K562 (cell line): Measurements from ENCODE around the gene CNKSR1. TPM values are rescaled to one million over a fixed set of nuclear protein-coding genes. Genes with fewer than 3 reads are reported as not detected.

Source experiments
- BMI1 ChIP-seq: fragments of 150-350 bp; IDR thresholded peaks from 2 replicates; pipeline ENCODE4 v1.6.1; 2014; ENCODE audit warnings: low read length
- CHD1 ChIP-seq: fragments of 200-600 bp; sonication (generic); IDR thresholded peaks from one replicate; pipeline ENCODE4 v1.6.1; 2012; ENCODE audit warnings: mild to moderate bottlenecking, moderate library complexity, low read length, inconsistent platforms
- CTBP1 ChIP-seq: fragments of 450-650 bp; IDR thresholded peaks from 2 replicates; pipeline ENCODE4 v1.6.1; 2016; ENCODE audit warnings: borderline replicate concordance
- DPF2 ChIP-seq: fragments of 450-650 bp; IDR thresholded peaks from 2 replicates; pipeline ENCODE4 v1.6.1; 2016
- GATAD2B ChIP-seq: fragments of 450-650 bp; IDR thresholded peaks from 2 replicates; pipeline ENCODE4 v1.6.1; 2017; ENCODE audit warnings: mild to moderate bottlenecking, borderline replicate concordance
- KDM5B ChIP-seq: fragments of 200-600 bp; sonication (generic); IDR thresholded peaks from 2 replicates; pipeline ENCODE4 v1.6.1; 2012; ENCODE audit warnings: low read depth, mild to moderate bottlenecking, moderate library complexity, low read length, control low read depth, inconsistent platforms; ENCODE audit not compliant: insufficient replicate concordance
- MCM3 ChIP-seq: fragments of 450-650 bp; IDR thresholded peaks from 2 replicates; pipeline ENCODE4 v1.6.1; 2016
- NFATC3 ChIP-seq: fragments of 450-650 bp; IDR thresholded peaks from 2 replicates; pipeline ENCODE4 v1.6.1; 2017; ENCODE audit warnings: mild to moderate bottlenecking
- PREB ChIP-seq: sonication (generic); formaldehyde crosslinking; IDR thresholded peaks from 2 replicates; pipeline ENCODE4 v1.8.1; 2023; ENCODE audit warnings: mild to moderate bottlenecking, missing genetic modification reagents
- PRMT5 ChIP-seq: sonication (generic); formaldehyde crosslinking; IDR thresholded peaks from 2 replicates; pipeline ENCODE4 v1.5.0; 2020; ENCODE audit warnings: missing genetic modification reagents
- RERE ChIP-seq: sonication (generic); formaldehyde crosslinking; IDR thresholded peaks from 2 replicates; pipeline ENCODE4 v1.8.0; 2023; ENCODE audit warnings: missing genetic modification reagents, mild to moderate bottlenecking, borderline replicate concordance
- SMC3 ChIP-seq: conservative IDR thresholded peaks from 2 replicates; pipeline ENCODE4 v1.6.1; 2011; ENCODE audit warnings: low read depth, low read length, improper control_type of control experiment; ENCODE audit not compliant: insufficient read depth
- STAT5A ChIP-seq: IDR thresholded peaks from 2 replicates; pipeline ENCODE4 v1.6.1; 2012; ENCODE audit warnings: low read length, inconsistent platforms, borderline replicate concordance
- TBP ChIP-seq: optimal IDR thresholded peaks from 2 replicates; pipeline ENCODE3; 2011; ENCODE audit warnings: low read depth, low read length, improper control_type of control experiment
- YY1 ChIP-seq, 3 experiments: IDR thresholded peaks; 2 replicates each; pipeline ENCODE4 v1.6.1; 2011; ENCODE audit warnings: low read length in 2 of 3, mild to moderate bottlenecking in 2 of 3, moderate library complexity in 2 of 3, borderline replicate concordance in 1 of 3, control low read depth in 1 of 3, low read depth in 1 of 3; ENCODE audit not compliant: insufficient read depth in 3 of 3, insufficient replicate concordance in 2 of 3, control insufficient read depth in 1 of 3, insufficient read length in 1 of 3; ENCODE audit errors: extremely low read depth in 1 of 3
- ZEB2 ChIP-seq: fragments of 450-650 bp; IDR thresholded peaks from 2 replicates; pipeline ENCODE4 v1.6.1; 2016
- ZNF175 ChIP-seq: fragments of 200-800 bp; sonication (Bioruptor generic); IDR thresholded peaks from 2 replicates; pipeline ENCODE4 v1.6.1; 2016; ENCODE audit warnings: low read depth, mild to moderate bottlenecking, missing genetic modification characterization, missing compliant biosample characterization
- ZNF766 ChIP-seq: fragments of 200-800 bp; sonication (Bioruptor generic); conservative IDR thresholded peaks from 2 replicates; pipeline ENCODE4 v1.6.1; 2016; ENCODE audit warnings: missing genetic modification characterization, missing compliant biosample characterization
- polyA plus RNA-seq, 8 experiments: library from polyadenylated mRNA; depleted of rRNA in 4 of 8; stranded (reverse) in 5 of 8; unstranded in 3 of 8; fragments of >200 nt; fragmentation: Nextera tagmentation in 2 of 8; fragmentation: Illumina TruSeq in 1 of 8; extraction: Ambion mirVana in 2 of 8; extraction: Trizol in 1 of 8; gene quantifications; 2 replicates each; pipeline versions ENCODE4 v1.2.1 to v1.2.3, GENCODE V29; 2011 to 2014; ENCODE audit warnings: inconsistent platforms in 1 of 8, missing spikeins in 1 of 8
- total RNA-seq, 7 experiments: library from RNA; depleted of rRNA in 6 of 7; stranded (reverse); fragments of >200 nt in 6 of 7; fragmentation: Illumina TruSeq in 2 of 7; extraction: Trizol in 2 of 7; gene quantifications; 2 replicates each; pipeline versions ENCODE4 v1.2.1 to v1.2.3, GENCODE V29; 2011 to 2021; ENCODE audit warnings: low replicate concordance in 1 of 7
- TF ChIP-seq, protein P1 (sequence below): IDR thresholded peaks from 2 replicates; pipeline ENCODE4 v1.6.1; 2011; ENCODE audit warnings: borderline replicate concordance, low read depth, mild to moderate bottlenecking, moderate library complexity, low read length; ENCODE audit not compliant: insufficient read depth, poor library complexity, severe bottlenecking

CNKSR1 gene
- total and polyA plus RNA-seq, 9 of the 15 experiments (the other 6 are each of a cell fraction or from before 2014, with no cell fraction given), result 0.03 to 2.8 (median 1.1) TPM

GRCh38 chr1:26164036-26164860 is 13.0 kb upstream of the CNKSR1 start (continued):
- TF ChIP-seq KDM5B (no peak), YY1 (IDR thresholded peaks at IDR 0.05; ENCODE audit: borderline replicate concordance in 1 of 3, control insufficient read depth in 1 of 3, extremely low read depth in 1 of 3, insufficient read depth in 3 of 3, insufficient read length in 1 of 3, insufficient replicate concordance in 2 of 3, low read depth in 1 of 3, low read length in 2 of 3) (peak; percentile 36 to 89 (median 81)), CHD1 (no peak), ZNF766 (peak; percentile 60; the same call in 1 of the 2 replicates), SMC3 (peak; percentile 82), CTBP1 (peak; percentile 81), PRMT5 (CRISPR knock-in tag) (no peak), ZEB2 (no peak), MCM3 (no peak), GATAD2B (peak; percentile 93), TBP (peak; percentile 22), STAT5A (no peak), BMI1 (no peak), RERE (CRISPR knock-in tag) (0 out of 2 replicates have a peak, but pooled peaks have one; percentile 69), ZNF175 (CRISPR knock-in tag) (0 out of 2 replicates have a peak, but pooled peaks have one; percentile 29), NFATC3 (no peak), PREB (CRISPR knock-in tag) (peak; percentile 92; the same call in 1 of the 2 replicates), DPF2 (no peak)
- TF ChIP-seq, protein P1, sequence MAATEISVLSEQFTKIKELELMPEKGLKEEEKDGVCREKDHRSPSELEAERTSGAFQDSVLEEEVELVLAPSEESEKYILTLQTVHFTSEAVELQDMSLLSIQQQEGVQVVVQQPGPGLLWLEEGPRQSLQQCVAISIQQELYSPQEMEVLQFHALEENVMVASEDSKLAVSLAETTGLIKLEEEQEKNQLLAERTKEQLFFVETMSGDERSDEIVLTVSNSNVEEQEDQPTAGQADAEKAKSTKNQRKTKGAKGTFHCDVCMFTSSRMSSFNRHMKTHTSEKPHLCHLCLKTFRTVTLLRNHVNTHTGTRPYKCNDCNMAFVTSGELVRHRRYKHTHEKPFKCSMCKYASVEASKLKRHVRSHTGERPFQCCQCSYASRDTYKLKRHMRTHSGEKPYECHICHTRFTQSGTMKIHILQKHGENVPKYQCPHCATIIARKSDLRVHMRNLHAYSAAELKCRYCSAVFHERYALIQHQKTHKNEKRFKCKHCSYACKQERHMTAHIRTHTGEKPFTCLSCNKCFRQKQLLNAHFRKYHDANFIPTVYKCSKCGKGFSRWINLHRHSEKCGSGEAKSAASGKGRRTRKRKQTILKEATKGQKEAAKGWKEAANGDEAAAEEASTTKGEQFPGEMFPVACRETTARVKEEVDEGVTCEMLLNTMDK, result peak; percentile 82
